ENCODE results near the gene B3GNT7.
"Not testable (repeated sequence)": the region's sequence is repeated elsewhere in the genome, so short reads cannot be mapped to it uniquely, and the experiment has no call there.

The B3GNT7 gene

GRCh38 chr2:231404183-231404578 lies 8.7 kb downstream of the B3GNT7 start:
- DNase-seq: not testable (repeated sequence)

GRCh38 chr2:231405601-231406367 lies 10.3 kb downstream of the B3GNT7 start:
- DNase-seq: not testable (repeated sequence)

GRCh38 chr2:231407686-231408085 lies 12.2 kb downstream of the B3GNT7 start:
- DNase-seq: not testable (repeated sequence)

- not testable (repeated sequence) for DNase-seq
These were observed 12.8 kb downstream of the B3GNT7 start for GRCh38 chr2:231408304-231408703.

- no peak for DNase-seq
These were observed 14.3 kb downstream of the B3GNT7 start for GRCh38 chr2:231409776-231410175.

- no peak for DNase-seq
These were observed 14.9 kb downstream of the B3GNT7 start for GRCh38 chr2:231410293-231411004.

GRCh38 chr2:231411237-231411636 lies 15.7 kb downstream of the B3GNT7 start:
- DNase-seq: no peak

GRCh38 chr2:231411831-231412617 lies 16.5 kb downstream of the B3GNT7 start:
- peak; percentile 72 for DNase-seq

GRCh38 chr2:231412618-231412963 lies 17.1 kb downstream of the B3GNT7 start:
- DNase-seq: no peak

GRCh38 chr2:231413456-231413855 lies 17.9 kb downstream of the B3GNT7 start:
- DNase-seq: no peak

GRCh38 chr2:231413921-231414476 lies 18.5 kb downstream of the B3GNT7 start:
- DNase-seq: no peak

- no peak for DNase-seq
These were observed 19.5 kb downstream of the B3GNT7 start for GRCh38 chr2:231415029-231415428.

- no peak for DNase-seq
These were observed 23.5 kb downstream of the B3GNT7 start for GRCh38 chr2:231418820-231419640.

GRCh38 chr2:231421051-231421580 lies 25.6 kb downstream of the B3GNT7 start:
- DNase-seq: no peak

GRCh38 chr2:231422056-231422455 lies 26.5 kb downstream of the B3GNT7 start:
- no peak for DNase-seq

- no peak for DNase-seq
These were observed 27.7 kb downstream of the B3GNT7 start for GRCh38 chr2:231423176-231423575.

- no peak for DNase-seq
These were observed 29.8 kb downstream of the B3GNT7 start for GRCh38 chr2:231425291-231425810.

- DNase-seq: no peak
These were observed 30.5 kb downstream of the B3GNT7 start for GRCh38 chr2:231425811-231426703.

- DNase-seq: no peak
These were observed 31.6 kb downstream of the B3GNT7 start for GRCh38 chr2:231427116-231427515.

GRCh38 chr2:231429152-231429551 lies 33.6 kb downstream of the B3GNT7 start:
- no peak for DNase-seq

GRCh38 chr2:231429901-231430300 lies 34.4 kb downstream of the B3GNT7 start:
- no peak for DNase-seq

Measured in NCI-H2029 (cell line).